HCT116 (cell line): ENCODE data around the gene TRIM24. TPM values are rescaled to one million over a fixed set of nuclear protein-coding genes. Genes with fewer than 3 reads are reported as not detected.

ENCODE experiments used
- ATAC-seq: fragments of 200-7000 bp; cut with Tn5 transposase; 2 replicates; pipeline ENCODE4 v1.9.1; 2020; ENCODE audit warnings: mild to moderate bottlenecking, moderate library complexity
- BruUV-seq: library from RNA; stranded (reverse); fragments of 400-500 nt; replicated peaks from 2 replicates; lab custom pipeline; 2021; lab: Mats Ljungman, UMichigan
- CTCF ChIA-PET: fragments of 300-600 bp; sonication (Branson Sonifier 250); formaldehyde crosslinking; loops from one replicate; lab custom pipeline; 2021; ENCODE audit warnings: antibody characterized with exemption; lab: Charles Lee
- POLR2A ChIA-PET: fragments of 300-600, 350-600 bp; sonication (Branson Sonifier 250); formaldehyde crosslinking; loops from one replicate; lab custom pipeline; 2021; ENCODE audit warnings: antibody characterized with exemption; lab: Charles Lee
- RAD21 ChIA-PET, 2 experiments: fragments of 300-600 bp; sonication (Branson Sonifier 250); formaldehyde crosslinking; loops; one replicate each; lab custom pipeline; 2023; ENCODE audit warnings: low total read pairs in 2 of 2; ENCODE audit not compliant: uncharacterized antibody in 2 of 2, unreplicated experiment in 2 of 2, low non-redundant PET in 1 of 2; lab: Charles Lee
- DNase-seq: peaks from one replicate; pipeline ENCODE4 v3.0.0-alpha.2; 2010; ENCODE audit warnings: low read depth, low spot score
- H2AFZ ChIP-seq: fragments of 200-600 bp; shearing (Covaris generic), sonication (generic); 2 replicates; pipeline ENCODE4 v1.6.1; 2017; ENCODE audit warnings: low read depth, mixed run types, mixed read lengths, antibody characterized with exemption, low read length; ENCODE audit not compliant: poor library complexity, severe bottlenecking
- H3K27ac ChIP-seq: 2 replicates; pipeline ENCODE4 v1.5.1; 2012; ENCODE audit warnings: low read depth, low read length
- H3K27me3 ChIP-seq: fragments of 200-600 bp; sonication (generic); 2 replicates; pipeline ENCODE4 v1.6.1; 2016; ENCODE audit warnings: mixed run types, low read length, mixed read lengths; ENCODE audit not compliant: insufficient read depth
- H3K36me3 ChIP-seq, 2 experiments: fragments of 200-500 bp in 1 of 2; fragments of 200-600 bp in 1 of 2; sonication (Bioruptor generic) in 1 of 2; sonication (generic) in 1 of 2; 2 replicates each; pipeline versions ENCODE4 v1.5.1 to v1.6.1; 2014 to 2016; ENCODE audit warnings: low read length in 2 of 2, inconsistent platforms in 1 of 2, mixed read lengths in 1 of 2, mixed run types in 1 of 2; ENCODE audit not compliant: insufficient read depth in 2 of 2, control insufficient read depth in 1 of 2
- H3K4me1 ChIP-seq, 2 experiments: fragments of 200-600 bp in 1 of 2; sonication (generic) in 1 of 2; 2 replicates each; pipeline versions ENCODE4 v1.5.1 to v1.6.1; 2012 to 2017; ENCODE audit warnings: low read length in 2 of 2, inconsistent platforms in 1 of 2, mild to moderate bottlenecking in 1 of 2, mixed read lengths in 1 of 2, mixed run types in 1 of 2, moderate library complexity in 1 of 2; ENCODE audit not compliant: insufficient read depth in 2 of 2, control insufficient read depth in 1 of 2
- H3K4me2 ChIP-seq: fragments of 200-600 bp; sonication (generic); 2 replicates; pipeline ENCODE4 v1.6.1; 2017; ENCODE audit warnings: mixed run types, low read length, mixed read lengths
- H3K4me3 ChIP-seq, 2 experiments: fragments of 200-600 bp in 1 of 2; sonication (generic) in 1 of 2; replicated peaks in 1 of 2; 2 replicates each; pipeline ENCODE4 v1.5.1; 2011 to 2016; ENCODE audit warnings: low read length in 2 of 2, control low read depth in 1 of 2, low read depth in 1 of 2, mild to moderate bottlenecking in 1 of 2, mixed read lengths in 1 of 2, mixed run types in 1 of 2
- H3K79me2 ChIP-seq: fragments of 200-600 bp; sonication (generic); 2 replicates; pipeline ENCODE4 v1.6.1; 2017; ENCODE audit warnings: mild to moderate bottlenecking, mixed run types, low read length, moderate library complexity, mixed read lengths; ENCODE audit not compliant: insufficient read depth
- H3K9ac ChIP-seq: fragments of 200-600 bp; sonication (generic); 2 replicates; pipeline ENCODE4 v1.6.1; 2016; ENCODE audit warnings: low read length, mixed read lengths
- H3K9me2 ChIP-seq: fragments of 200-600 bp; sonication (generic), shearing (Covaris generic); 2 replicates; pipeline ENCODE4 v1.6.1; 2017; ENCODE audit warnings: mixed run types, mild to moderate bottlenecking, moderate library complexity; ENCODE audit not compliant: insufficient read depth
- H3K9me3 ChIP-seq, 2 experiments: fragments of 200-500 bp in 1 of 2; fragments of 200-600 bp in 1 of 2; sonication (Bioruptor generic) in 1 of 2; sonication (generic) in 1 of 2; 2 replicates each; pipeline ENCODE4 v1.6.1; 2014 to 2017; ENCODE audit warnings: low read length in 2 of 2, mixed read lengths in 2 of 2, inconsistent platforms in 1 of 2, low read depth in 1 of 2, mild to moderate bottlenecking in 1 of 2, mixed run types in 1 of 2, moderate library complexity in 1 of 2; ENCODE audit not compliant: control insufficient read depth in 1 of 2, insufficient read depth in 1 of 2
- H4K20me1 ChIP-seq: fragments of 200-600 bp; sonication (generic), shearing (Covaris generic); 2 replicates; pipeline ENCODE4 v1.6.1; 2017; ENCODE audit warnings: mixed run types, mild to moderate bottlenecking, moderate library complexity; ENCODE audit not compliant: insufficient read depth
- CEBPB ChIP-seq: IDR thresholded peaks from 2 replicates; pipeline ENCODE4 v1.6.1; 2012; ENCODE audit warnings: low read depth
- EGR1 ChIP-seq: IDR thresholded peaks from 2 replicates; pipeline ENCODE4 v1.6.1; 2012; ENCODE audit warnings: low read depth
- EZH2 ChIP-seq: fragments of 200-600 bp; sonication (generic); IDR thresholded peaks from 2 replicates; pipeline ENCODE4 v1.6.1; 2017; ENCODE audit warnings: antibody characterized with exemption, mixed run types
- EZH2phosphoT487 ChIP-seq: fragments of 200-600 bp; IDR thresholded peaks from 2 replicates; pipeline ENCODE4 v1.6.1; 2018; ENCODE audit warnings: antibody characterized with exemption, borderline replicate concordance
- JUND ChIP-seq: IDR thresholded peaks from 2 replicates; pipeline ENCODE4 v1.6.1; 2012
- RAD21 ChIP-seq: IDR thresholded peaks from 2 replicates; pipeline ENCODE4 v1.6.1; 2012; ENCODE audit warnings: low read depth, mild to moderate bottlenecking
- SIN3A ChIP-seq: IDR thresholded peaks from 2 replicates; pipeline ENCODE4 v1.6.1; 2012; ENCODE audit warnings: low read depth
- SRF ChIP-seq: IDR thresholded peaks from 2 replicates; pipeline ENCODE4 v1.6.1; 2012; ENCODE audit warnings: low read depth
- YY1 ChIP-seq: IDR thresholded peaks from 2 replicates; pipeline ENCODE4 v1.6.1; 2011; ENCODE audit warnings: low read length, low read depth, moderate library complexity, mild to moderate bottlenecking; ENCODE audit not compliant: insufficient replicate concordance; ENCODE audit errors: extremely low read depth
- intact Hi-C: fragments of 100-400 bp; cut with micrococcal nuclease; formaldehyde crosslinking; loops from 2 replicates; pipeline ENCODE4 v1.10.0; 2022
- total RNA-seq: library from RNA; stranded (reverse); gene quantifications from one replicate; pipeline ENCODE4 v1.2.1, GENCODE V29; 2021; ENCODE audit not compliant: unreplicated experiment
- TF ChIP-seq, protein P1 (sequence below): IDR thresholded peaks from 2 replicates; pipeline ENCODE4 v1.6.1; 2012; ENCODE audit warnings: low read depth

The TRIM24 gene
- total RNA-seq, 1 experiment from 2014 or later, result 12.8 TPM

DNA sequence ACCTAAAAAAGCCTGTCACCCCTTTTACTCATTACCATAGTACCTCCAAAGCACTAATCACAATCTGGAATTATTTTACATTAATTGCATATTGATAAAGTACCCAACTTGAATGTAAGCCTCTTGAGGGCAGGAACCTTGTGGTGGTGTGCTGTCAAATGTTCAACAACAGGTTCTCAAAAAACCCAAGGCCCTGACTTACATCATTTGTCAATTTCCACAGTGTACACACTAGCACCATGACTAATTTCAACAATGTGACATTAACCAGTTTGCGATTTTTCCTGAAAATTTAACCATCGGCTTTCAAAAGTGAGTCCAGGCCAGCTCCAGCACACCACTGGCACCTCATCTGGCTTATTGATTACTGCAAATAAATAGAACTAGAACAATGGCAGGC lies 153.6 kb downstream of the TRIM24 start:
- Histone ChIP-seq H2AFZ (no peak overlapping the region), H3K27ac (no peak overlapping the region), H3K79me2 (no peaks in the 10 kb centered on the region), H3K9ac (no peak overlapping the region), H3K9me2 (no peaks in the 10 kb centered on the region), H3K9me3 (no peaks in the 10 kb centered on the region), H3K4me3 (no peak overlapping the region), H3K36me3 (no peaks in the 10 kb centered on the region), H4K20me1 (no peaks in the 10 kb centered on the region), H3K4me2 (no peak overlapping the region), H3K4me1 (no peaks in the 10 kb centered on the region), H3K27me3 (no peaks in the 10 kb centered on the region)
- ATAC-seq (no peak), DNase-seq (no peak)
- ChIA-PET POLR2A (no interaction called here), CTCF (no interaction called here), RAD21 (no interaction called here)
- TF ChIP-seq CEBPB (no peak), EZH2phosphoT487 (no peak), SIN3A (no peak), JUND (no peak), RAD21 (no peak), SRF (no peak), EZH2 (no peak)
- TF ChIP-seq, protein P1, sequence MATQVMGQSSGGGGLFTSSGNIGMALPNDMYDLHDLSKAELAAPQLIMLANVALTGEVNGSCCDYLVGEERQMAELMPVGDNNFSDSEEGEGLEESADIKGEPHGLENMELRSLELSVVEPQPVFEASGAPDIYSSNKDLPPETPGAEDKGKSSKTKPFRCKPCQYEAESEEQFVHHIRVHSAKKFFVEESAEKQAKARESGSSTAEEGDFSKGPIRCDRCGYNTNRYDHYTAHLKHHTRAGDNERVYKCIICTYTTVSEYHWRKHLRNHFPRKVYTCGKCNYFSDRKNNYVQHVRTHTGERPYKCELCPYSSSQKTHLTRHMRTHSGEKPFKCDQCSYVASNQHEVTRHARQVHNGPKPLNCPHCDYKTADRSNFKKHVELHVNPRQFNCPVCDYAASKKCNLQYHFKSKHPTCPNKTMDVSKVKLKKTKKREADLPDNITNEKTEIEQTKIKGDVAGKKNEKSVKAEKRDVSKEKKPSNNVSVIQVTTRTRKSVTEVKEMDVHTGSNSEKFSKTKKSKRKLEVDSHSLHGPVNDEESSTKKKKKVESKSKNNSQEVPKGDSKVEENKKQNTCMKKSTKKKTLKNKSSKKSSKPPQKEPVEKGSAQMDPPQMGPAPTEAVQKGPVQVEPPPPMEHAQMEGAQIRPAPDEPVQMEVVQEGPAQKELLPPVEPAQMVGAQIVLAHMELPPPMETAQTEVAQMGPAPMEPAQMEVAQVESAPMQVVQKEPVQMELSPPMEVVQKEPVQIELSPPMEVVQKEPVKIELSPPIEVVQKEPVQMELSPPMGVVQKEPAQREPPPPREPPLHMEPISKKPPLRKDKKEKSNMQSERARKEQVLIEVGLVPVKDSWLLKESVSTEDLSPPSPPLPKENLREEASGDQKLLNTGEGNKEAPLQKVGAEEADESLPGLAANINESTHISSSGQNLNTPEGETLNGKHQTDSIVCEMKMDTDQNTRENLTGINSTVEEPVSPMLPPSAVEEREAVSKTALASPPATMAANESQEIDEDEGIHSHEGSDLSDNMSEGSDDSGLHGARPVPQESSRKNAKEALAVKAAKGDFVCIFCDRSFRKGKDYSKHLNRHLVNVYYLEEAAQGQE, result no peak
- intact Hi-C loops, result no loop called here
- BruUV-seq, result no TSS peak

DNA sequence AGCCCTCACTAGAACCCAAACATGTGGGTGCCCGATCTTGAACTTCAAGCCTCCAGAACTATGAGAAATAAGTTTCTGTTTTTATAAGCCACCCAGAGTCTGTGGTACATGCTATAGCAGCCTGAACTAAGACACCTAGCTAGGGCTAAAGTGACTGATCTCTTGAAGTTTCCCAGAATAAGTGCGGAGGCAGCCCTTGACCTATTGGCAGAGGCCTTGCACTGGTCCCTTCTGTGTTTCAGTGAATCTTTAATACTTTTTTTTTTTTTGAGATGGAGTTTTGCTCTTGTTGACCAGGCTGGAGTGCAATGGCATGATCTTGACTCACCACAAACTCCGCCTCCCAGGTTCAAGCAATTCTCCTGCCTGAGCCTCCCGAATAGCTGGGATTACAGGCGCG lies 156.0 kb downstream of the TRIM24 start:
- Histone ChIP-seq H3K36me3 (no peaks in the 10 kb centered on the region), H2AFZ (no peak overlapping the region), H3K4me3 (no peak overlapping the region), H3K9me3 (no peaks in the 10 kb centered on the region), H3K9me2 (no peaks in the 10 kb centered on the region), H3K4me1 (no peaks in the 10 kb centered on the region), H4K20me1 (no peaks in the 10 kb centered on the region), H3K27ac (no peak overlapping the region), H3K27me3 (no peaks in the 10 kb centered on the region), H3K79me2 (no peaks in the 10 kb centered on the region), H3K9ac (no peak overlapping the region), H3K4me2 (no peak overlapping the region)
- ChIA-PET CTCF (no interaction called here), RAD21 (interaction anchor here in 1 of 2 experiments (0.6 kb wide), 1 partner anchor 50 kb away, joined by 3 read pairs; no protein-coding TSS in a partner anchor), POLR2A (no interaction called here)
- ATAC-seq, result no peak
- no TSS peak for BruUV-seq
- no peak for DNase-seq
- TF ChIP-seq SRF, result no peak
- TF ChIP-seq EZH2phosphoT487, result no peak
- no peak for TF ChIP-seq EGR1
- TF ChIP-seq YY1, result no peak
- no peak for TF ChIP-seq SIN3A
- no peak for TF ChIP-seq JUND
- intact Hi-C loops, result no loop called here
